H9 (cell line): ENCODE measurements around the gene LARP6. TPM values are rescaled to one million over a fixed set of nuclear protein-coding genes. Genes with fewer than 3 reads are reported as not detected.

Source experiments
- DNase-seq: peaks from one replicate; pipeline ENCODE4 v3.0.0-alpha.2; 2017
- H2AFZ ChIP-seq: one replicate; pipeline ENCODE4 v1.6.1; 2013; ENCODE audit warnings: mild to moderate bottlenecking, low read length, control low read depth, moderate library complexity
- H2AK5ac ChIP-seq: 2 replicates; pipeline ENCODE4 v1.6.1; 2013; ENCODE audit warnings: low read length, control low read depth, mixed read lengths; ENCODE audit not compliant: insufficient read length
- H2BK120ac ChIP-seq: one replicate; pipeline ENCODE4 v1.6.1; 2013; ENCODE audit warnings: low read depth, mild to moderate bottlenecking, low read length, control low read depth, inconsistent platforms; ENCODE audit not compliant: poor library complexity, severe bottlenecking
- H2BK12ac ChIP-seq: 2 replicates; pipeline ENCODE4 v1.6.1; 2013; ENCODE audit warnings: low read length, control low read depth, mixed read lengths, low read depth; ENCODE audit not compliant: insufficient read length
- H2BK15ac ChIP-seq: 2 replicates; pipeline ENCODE4 v1.6.1; 2013; ENCODE audit warnings: low read depth, low read length, control low read depth
- H2BK20ac ChIP-seq: one replicate; pipeline ENCODE4 v1.6.1; 2013; ENCODE audit warnings: low read depth, mild to moderate bottlenecking, low read length, control low read depth, inconsistent platforms; ENCODE audit not compliant: poor library complexity, severe bottlenecking
- H2BK5ac ChIP-seq: 2 replicates; pipeline ENCODE4 v1.6.1; 2013; ENCODE audit warnings: low read length, control low read depth, mixed read lengths; ENCODE audit not compliant: insufficient read length
- H3K14ac ChIP-seq: 2 replicates; pipeline ENCODE4 v1.6.1; 2013; ENCODE audit warnings: low read length, control low read depth; ENCODE audit not compliant: insufficient read depth
- H3K18ac ChIP-seq: 2 replicates; pipeline ENCODE4 v1.6.1; 2013; ENCODE audit warnings: low read depth, mild to moderate bottlenecking, mixed read lengths, low read length, control low read depth; ENCODE audit not compliant: insufficient read length
- H3K23ac ChIP-seq: 2 replicates; pipeline ENCODE4 v1.6.1; 2013; ENCODE audit warnings: low read length, control low read depth, mixed read lengths, low read depth; ENCODE audit not compliant: insufficient read length
- H3K23me2 ChIP-seq: 2 replicates; pipeline ENCODE4 v1.6.1; 2013; ENCODE audit warnings: low read depth, mild to moderate bottlenecking, mixed read lengths, low read length, control low read depth; ENCODE audit not compliant: insufficient read length, poor library complexity, severe bottlenecking
- H3K27ac ChIP-seq: 2 replicates; pipeline ENCODE4 v1.5.1; 2013; ENCODE audit warnings: low read length, control low read depth, mixed read lengths, low read depth; ENCODE audit not compliant: insufficient read length
- H3K27me3 ChIP-seq: 2 replicates; pipeline ENCODE4 v1.6.1; 2013; ENCODE audit warnings: low read length, control low read depth, inconsistent platforms; ENCODE audit not compliant: insufficient read depth
- H3K4ac ChIP-seq: 2 replicates; pipeline ENCODE4 v1.6.1; 2013; ENCODE audit warnings: low read depth, mild to moderate bottlenecking, control low read depth, inconsistent platforms, low read length, moderate library complexity
- H3K4me1 ChIP-seq: 2 replicates; pipeline ENCODE4 v1.6.1; 2013; ENCODE audit warnings: low read length, control low read depth, inconsistent platforms; ENCODE audit not compliant: insufficient read depth
- H3K4me2 ChIP-seq: 2 replicates; pipeline ENCODE4 v1.6.1; 2013; ENCODE audit warnings: low read length, control low read depth, mixed read lengths; ENCODE audit not compliant: insufficient read length, insufficient read depth
- H3K56ac ChIP-seq: 2 replicates; pipeline ENCODE4 v1.6.1; 2013; ENCODE audit warnings: low read depth, mild to moderate bottlenecking, mixed read lengths, low read length, control low read depth; ENCODE audit not compliant: insufficient read length
- H3K79me1 ChIP-seq: 2 replicates; pipeline ENCODE4 v1.6.1; 2013; ENCODE audit warnings: low read depth, mild to moderate bottlenecking, moderate library complexity, low read length, control low read depth, inconsistent platforms; ENCODE audit not compliant: insufficient read depth, poor library complexity, severe bottlenecking
- H3K79me2 ChIP-seq: 2 replicates; pipeline ENCODE4 v1.6.1; 2013; ENCODE audit warnings: low read length, control low read depth, inconsistent platforms; ENCODE audit not compliant: insufficient read depth
- H3K9ac ChIP-seq: 2 replicates; pipeline ENCODE4 v1.6.1; 2013; ENCODE audit warnings: low read length, control low read depth, mixed read lengths; ENCODE audit not compliant: insufficient read length; ENCODE audit errors: extremely low read depth
- H3K9me3 ChIP-seq: one replicate; pipeline ENCODE4 v1.6.1; 2013; ENCODE audit warnings: low read depth, low read length, inconsistent platforms; ENCODE audit not compliant: control insufficient read depth
- H3T11ph ChIP-seq: one replicate; pipeline ENCODE4 v1.6.1; 2013; ENCODE audit warnings: mild to moderate bottlenecking, low read length, control low read depth, inconsistent platforms
- H4K20me1 ChIP-seq: one replicate; pipeline ENCODE4 v1.6.1; 2013; ENCODE audit not compliant: control insufficient read depth, insufficient read length, insufficient read depth
- H4K5ac ChIP-seq: 2 replicates; pipeline ENCODE4 v1.6.1; 2013; ENCODE audit warnings: low read depth, mild to moderate bottlenecking, mixed read lengths, low read length, control low read depth; ENCODE audit not compliant: insufficient read length
- H4K8ac ChIP-seq: replicated peaks from 2 replicates; pipeline ENCODE4 v1.6.1; 2013; ENCODE audit warnings: low read length, control low read depth, mixed read lengths, low read depth; ENCODE audit not compliant: insufficient read length
- H4K91ac ChIP-seq: 2 replicates; pipeline ENCODE4 v1.6.1; 2013; ENCODE audit warnings: low read depth, mild to moderate bottlenecking, moderate library complexity, mixed read lengths, low read length, control low read depth; ENCODE audit not compliant: insufficient read length
- H3K27ac Mint-ChIP-seq, 3 experiments: 2 replicates in 2 of 3; 3 replicates in 1 of 3; pipeline ENCODE4 v1.8.0; 2020 to 2021; ENCODE audit warnings: mixed read lengths in 3 of 3, mild to moderate bottlenecking in 1 of 3, moderate library complexity in 1 of 3
- H3K27me3 Mint-ChIP-seq: 2 replicates; pipeline ENCODE4 v1.8.0; 2021; ENCODE audit warnings: low read depth, mild to moderate bottlenecking, moderate library complexity, mixed read lengths
- H3K36me3 Mint-ChIP-seq, 3 experiments: 2 replicates in 2 of 3; 3 replicates in 1 of 3; pipeline ENCODE4 v1.8.0; 2020 to 2021; ENCODE audit warnings: low read depth in 3 of 3, mixed read lengths in 3 of 3; ENCODE audit not compliant: insufficient read depth in 1 of 3
- H3K4me1 Mint-ChIP-seq, 2 experiments: 2 replicates each; pipeline ENCODE4 v1.8.0; 2020; ENCODE audit warnings: mixed read lengths in 2 of 2
- H3K4me3 Mint-ChIP-seq, 2 experiments: 2 replicates in 1 of 2; 3 replicates in 1 of 2; pipeline ENCODE4 v1.8.0; 2020 to 2021; ENCODE audit warnings: mild to moderate bottlenecking in 2 of 2, mixed read lengths in 2 of 2, moderate library complexity in 1 of 2
- H3K9me3 Mint-ChIP-seq, 2 experiments: 2 replicates in 1 of 2; 3 replicates in 1 of 2; pipeline ENCODE4 v1.8.0; 2020; ENCODE audit warnings: mild to moderate bottlenecking in 2 of 2, mixed read lengths in 2 of 2, moderate library complexity in 1 of 2
- CTCF ChIP-seq: fragments of 200-600 bp; sonication (generic); conservative IDR thresholded peaks from 3 replicates; pipeline ENCODE4 v1.8.0; 2021; ENCODE audit warnings: antibody characterized with exemption, mild to moderate bottlenecking
- WGBS: extraction: QIAGEN DNeasy Blood & Tissue Kit; methylation state at CpG from one replicate; pipeline ENCODE4 v1.1.7; 2013; ENCODE audit warnings: missing lambda C conversion rate, low lambda C conversion rate, mixed read lengths; ENCODE audit not compliant: insufficient read length; ENCODE audit errors: extremely low coverage; 5-methylcytosine and 5-hydroxymethylcytosine counted together
- total RNA-seq: library from RNA; stranded (reverse); gene quantifications from 2 replicates; pipeline ENCODE4 v1.2.1, GENCODE V29; 2021

The LARP6 gene
- total RNA-seq, 1 experiment from 2014 or later = 18.9 TPM

GRCh38 chr15:70875001-70875782, 21.2 kb upstream of the LARP6 start:
- H3K27ac ChIP-seq = no peak overlapping the region
- no peak overlapping the region for H2AFZ ChIP-seq
- peaks cover 2 to 16% (median 12%) of the 10 kb centered on the region in 3 experiments; a peak in 5 of 7 replicates for H3K36me3 Mint-ChIP-seq
- no peak overlapping the region for H3K9ac ChIP-seq
- H2BK20ac ChIP-seq = no peak overlapping the region
- H3T11ph ChIP-seq = no peak overlapping the region
- no peak overlapping the region for H3K18ac ChIP-seq
- H3K23me2 ChIP-seq = no peaks in the 10 kb centered on the region
- H4K8ac ChIP-seq = no peak overlapping the region
- H2AK5ac ChIP-seq = no peak overlapping the region
- no peak overlapping the region for H2BK120ac ChIP-seq
- H3K27me3 ChIP-seq = no peaks in the 10 kb centered on the region
- H3K27me3 Mint-ChIP-seq = peaks cover 1% of the 10 kb centered on the region; the same call in 1 of the 2 replicates
- no peaks in the 10 kb centered on the region for H3K4me1 Mint-ChIP-seq
- no CpG with 5 or more reads among the region's 7 CpGs for WGBS
- H3K4me3 Mint-ChIP-seq = no peak overlapping the region
- TF ChIP-seq CTCF = peak; percentile 50; the same call in 2 of the 3 replicates
- no peak overlapping the region for H3K4ac ChIP-seq
- peaks cover 17 to 20% of the 10 kb centered on the region in 2 experiments for H3K9me3 Mint-ChIP-seq
- H4K91ac ChIP-seq = no peak overlapping the region
- H3K79me1 ChIP-seq = no peaks in the 10 kb centered on the region
- H3K79me2 ChIP-seq = no peaks in the 10 kb centered on the region
- no peak overlapping the region for H2BK5ac ChIP-seq
- no peak overlapping the region for H3K56ac ChIP-seq
- no peaks in the 10 kb centered on the region for H4K20me1 ChIP-seq
- H2BK12ac ChIP-seq = no peak overlapping the region
- H3K4me2 ChIP-seq = no peak overlapping the region
- H4K5ac ChIP-seq = no peak overlapping the region
- no peak overlapping the region for H3K27ac Mint-ChIP-seq
- no peaks in the 10 kb centered on the region for H3K9me3 ChIP-seq
- no peaks in the 10 kb centered on the region for H3K4me1 ChIP-seq
- no peak overlapping the region for H3K23ac ChIP-seq
- no peak overlapping the region for H2BK15ac ChIP-seq
- no peak for DNase-seq
- no peak overlapping the region for H3K14ac ChIP-seq
